HG03108 (cell line): ENCODE measurements around the gene PHB1.
"Not testable (repeated sequence)": the region's sequence is repeated elsewhere in the genome, so short reads cannot be mapped to it uniquely, and the experiment has no call there.

ENCODE experiments used
- ATAC-seq: cut with Tn5 transposase; IDR thresholded peaks from one replicate; pipeline ENCODE4 v1.9.1; 2021; ENCODE audit warnings: moderate library complexity; ENCODE audit not compliant: unreplicated experiment

The PHB1 gene

DNA sequence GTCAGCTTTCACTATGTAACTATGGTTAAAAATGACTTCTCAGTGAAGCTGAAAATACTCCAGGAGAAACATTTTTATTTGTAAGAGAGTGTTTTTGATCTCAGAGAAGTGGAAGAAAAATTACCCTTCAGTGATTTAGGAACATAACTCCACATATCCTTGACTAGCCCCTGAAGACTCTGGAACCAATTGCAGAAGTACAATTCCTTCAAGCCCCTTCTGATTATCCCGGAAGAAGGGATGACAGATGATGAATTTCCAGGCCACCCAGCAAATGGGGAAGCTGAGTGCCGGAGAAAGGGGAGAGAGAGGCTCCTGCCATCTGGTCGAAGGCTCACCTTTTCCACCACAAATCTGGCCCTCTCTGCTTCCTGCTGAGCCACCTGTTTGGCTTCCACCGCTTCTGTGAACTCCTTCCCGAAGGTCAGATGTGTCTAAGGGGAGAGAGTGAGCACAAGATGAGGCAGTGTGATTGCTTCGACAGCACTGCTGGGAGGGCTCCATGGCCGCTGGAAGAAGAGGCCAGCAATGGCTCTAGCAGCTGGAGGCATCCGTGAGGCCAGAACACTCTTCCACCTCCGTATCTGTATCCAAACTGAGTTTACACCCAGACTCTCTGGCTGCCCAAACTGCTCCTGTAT, 8.1 kb downstream of the PHB1 start:
- ATAC-seq, result no peak

DNA sequence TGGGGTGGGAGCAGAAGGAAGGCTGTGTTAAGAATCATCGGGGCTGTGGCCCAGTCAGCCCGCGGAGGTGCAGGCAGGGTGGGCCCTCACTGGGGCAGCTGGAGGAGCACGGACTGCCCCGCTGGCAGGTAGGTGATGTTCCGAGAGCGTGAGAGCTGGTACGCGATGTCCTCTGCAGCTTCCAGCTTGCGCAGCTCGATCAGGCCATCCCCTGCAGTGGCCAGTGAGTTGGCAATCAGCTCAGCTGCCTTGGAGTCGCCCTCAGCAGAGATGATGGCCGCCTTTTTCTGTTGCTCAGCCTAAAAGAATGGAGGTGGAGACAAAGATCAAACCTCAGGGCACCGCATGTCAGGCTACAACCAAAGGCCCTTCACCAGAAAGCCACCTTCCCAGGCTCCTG, 9.8 kb downstream of the PHB1 start:
- no peak for ATAC-seq

DNA sequence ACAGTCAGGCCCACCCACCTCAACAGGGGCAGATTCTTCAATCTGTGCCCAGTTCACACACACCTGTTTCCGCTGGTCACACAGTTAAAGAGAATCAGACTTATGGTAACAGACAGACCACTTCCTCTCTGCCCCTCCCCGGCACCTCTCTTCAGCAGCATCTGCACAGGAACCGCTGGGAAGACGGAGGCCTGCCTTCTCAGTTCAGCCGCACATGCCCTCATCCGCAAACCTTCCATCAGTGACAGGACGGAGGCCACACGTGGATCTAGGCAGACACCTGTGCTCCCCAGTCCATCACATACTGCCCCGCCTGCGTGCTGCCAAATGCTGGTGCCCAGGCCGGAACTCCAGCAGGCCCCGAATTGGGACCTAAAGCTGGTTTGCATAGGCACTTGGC, 10.3 kb downstream of the PHB1 start:
- ATAC-seq, result no peak

- no peak for ATAC-seq
Measured at GRCh38 chr17:49403514-49404289, 11.0 kb downstream of the PHB1 start.

DNA sequence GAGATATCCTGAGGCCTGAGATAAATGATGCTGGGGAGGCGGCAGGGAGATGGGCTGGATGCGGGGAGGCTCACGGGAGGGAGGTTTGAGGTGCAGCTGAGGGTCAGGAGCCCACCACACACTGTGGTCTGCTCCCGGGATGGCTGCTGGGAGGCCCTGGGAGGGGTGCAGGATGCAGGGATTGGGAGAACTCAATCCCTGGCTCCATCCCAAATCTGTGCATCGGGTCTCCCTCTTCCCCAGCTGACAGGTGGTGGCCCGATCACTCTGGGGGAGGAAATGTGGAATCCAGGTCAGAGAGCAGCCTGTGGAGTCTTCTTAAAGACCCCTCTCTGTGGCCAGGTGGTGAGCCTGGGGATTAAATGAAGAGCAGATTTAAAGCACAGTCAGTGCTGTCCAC, 12.0 kb downstream of the PHB1 start:
- no peak for ATAC-seq

DNA sequence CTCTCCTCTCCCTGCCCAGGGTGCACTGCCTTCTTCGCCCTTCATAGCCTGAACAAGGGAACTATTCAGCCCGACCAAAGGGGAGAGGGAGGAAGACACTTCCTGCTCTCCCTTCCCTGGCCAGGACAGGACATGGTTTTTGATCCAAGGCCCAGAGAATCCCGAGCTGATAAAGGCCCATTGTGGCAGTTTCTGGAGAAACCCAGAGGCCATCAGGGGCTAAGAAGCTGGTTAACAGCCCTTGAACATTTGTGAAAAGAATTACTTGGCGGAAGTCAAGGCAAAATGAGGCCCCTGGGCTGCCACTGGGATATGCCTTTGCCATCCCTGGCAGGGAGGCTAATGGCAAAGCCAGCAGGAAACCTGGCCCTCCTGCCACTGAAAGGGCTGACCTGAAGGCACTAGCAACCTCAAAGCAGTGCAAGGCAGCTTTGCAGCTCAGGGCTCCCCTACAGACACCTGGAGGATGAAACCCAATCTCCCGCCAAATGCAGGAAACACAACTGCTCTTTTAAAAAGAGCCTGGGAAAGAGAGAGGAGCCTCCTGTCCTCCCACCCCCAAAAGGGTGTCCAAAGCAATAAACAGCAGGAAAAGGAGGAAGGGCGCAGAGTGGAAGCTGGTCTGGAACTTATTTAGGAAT, 12.6 kb downstream of the PHB1 start:
- ATAC-seq, result no peak

- no peak for ATAC-seq
Measured at GRCh38 chr17:49399995-49400394, 14.7 kb downstream of the PHB1 start.

GRCh38 chr17:49397586-49397985, 17.1 kb downstream of the PHB1 start:
- ATAC-seq, result no peak

GRCh38 chr17:49393491-49394255, 21.0 kb downstream of the PHB1 start:
- ATAC-seq, result no peak

- no peak for ATAC-seq
Measured at GRCh38 chr17:49390548-49391324, 23.9 kb downstream of the PHB1 start.

DNA sequence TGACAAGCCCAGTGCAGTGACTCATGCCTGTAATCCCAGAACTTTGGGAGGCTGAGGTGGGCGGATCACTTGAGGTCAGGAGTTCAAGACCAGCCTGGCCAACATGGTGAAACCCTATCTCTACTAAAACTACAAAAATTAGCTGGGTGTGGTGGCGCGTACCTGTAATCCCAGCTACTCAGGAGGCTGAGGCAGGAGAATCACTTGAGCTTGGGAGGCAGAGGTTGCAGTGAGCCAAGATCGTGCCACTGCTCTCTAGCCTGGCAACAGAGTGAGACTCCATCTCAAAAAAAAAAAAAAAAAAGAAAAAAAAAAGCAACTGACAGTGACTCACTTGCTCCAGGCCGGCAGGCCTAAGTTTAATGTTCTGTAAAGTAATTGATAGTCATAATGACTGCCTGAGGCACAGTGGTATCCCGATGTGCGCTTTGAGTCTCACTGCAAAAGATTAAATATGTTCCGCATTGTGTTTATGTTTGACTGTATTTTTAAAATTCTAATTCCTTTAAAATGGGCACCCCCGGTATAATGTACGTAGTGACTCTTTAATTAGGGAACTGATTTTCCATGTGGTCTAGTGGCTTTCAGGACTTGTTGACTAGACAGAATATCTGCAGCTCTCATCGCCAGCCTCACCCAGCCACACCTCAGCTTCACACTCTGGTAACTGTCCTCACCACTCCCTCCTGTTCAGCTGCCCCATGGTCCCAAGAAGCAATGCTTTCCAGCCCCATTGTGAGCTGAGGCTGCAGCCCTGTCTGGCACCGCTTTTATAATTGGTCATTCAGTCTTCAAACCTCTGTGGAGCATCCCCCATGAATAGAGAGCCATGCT, 25.0 kb downstream of the PHB1 start:
- ATAC-seq, result not testable (repeated sequence)

GRCh38 chr17:49388692-49389513, 25.8 kb downstream of the PHB1 start:
- no peak for ATAC-seq

GRCh38 chr17:49388290-49388640, 26.4 kb downstream of the PHB1 start:
- ATAC-seq, result peak; percentile 61

- no peak for ATAC-seq
Measured at GRCh38 chr17:49387498-49388289, 27.0 kb downstream of the PHB1 start.

DNA sequence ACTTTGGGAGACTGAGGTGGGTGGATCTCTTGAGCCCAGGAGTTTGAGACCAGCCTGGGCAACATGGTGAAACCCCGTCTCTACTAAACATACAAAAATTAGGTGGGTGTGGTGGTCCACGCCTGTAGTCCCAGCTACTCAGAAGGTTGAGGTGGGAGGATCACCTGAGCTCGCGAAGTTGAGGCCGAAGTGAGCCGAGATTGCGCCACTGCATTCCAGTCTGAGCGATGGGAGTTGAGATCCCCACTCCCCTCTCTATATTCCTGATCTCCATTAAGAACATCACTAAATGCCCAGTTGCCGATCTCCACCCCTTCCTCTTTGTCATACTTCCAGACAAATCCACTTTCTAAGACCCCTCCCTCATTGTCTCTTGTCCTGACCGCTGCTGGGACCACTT, 28.3 kb downstream of the PHB1 start:
- ATAC-seq, result no peak

- ATAC-seq, result no peak
Measured at GRCh38 chr17:49384951-49385350, 29.7 kb downstream of the PHB1 start.

GRCh38 chr17:49383060-49383459, 31.6 kb downstream of the PHB1 start:
- no peak for ATAC-seq

GRCh38 chr17:49382556-49382955, 32.1 kb downstream of the PHB1 start:
- ATAC-seq, result no peak
